Duodenal mucosa (tissue), 2 donors: ENCODE data around the gene THSD7A.

Experiments used
- H3K27ac ChIP-seq: one replicate; pipeline ENCODE4 v1.7.0; 2013; ENCODE audit warnings: low read depth, low read length
- H3K27me3 ChIP-seq, 2 donors: one replicate each; pipeline ENCODE4 v1.7.0; 2013; ENCODE audit warnings: low read length in 2 of 2, control low read depth in 1 of 2; ENCODE audit not compliant: insufficient read depth in 2 of 2, control insufficient read depth in 1 of 2
- H3K36me3 ChIP-seq, 2 donors: one replicate each; pipeline ENCODE4 v1.7.0; 2013; ENCODE audit warnings: low read length in 2 of 2, control low read depth in 1 of 2; ENCODE audit not compliant: insufficient read depth in 2 of 2, control insufficient read depth in 1 of 2
- H3K4me1 ChIP-seq, 2 donors: one replicate each; pipeline ENCODE4 v1.7.0; 2013; ENCODE audit warnings: low read length in 2 of 2, control low read depth in 1 of 2; ENCODE audit not compliant: insufficient read depth in 2 of 2, control insufficient read depth in 1 of 2
- H3K4me3 ChIP-seq, 2 donors: one replicate each; pipeline ENCODE4 v1.7.0; 2013; ENCODE audit warnings: low read length in 2 of 2, low read depth in 1 of 2
- H3K9ac ChIP-seq, 2 donors: one replicate each; pipeline ENCODE4 v1.7.0; 2013; ENCODE audit warnings: low read length in 2 of 2, low read depth in 1 of 2
- H3K9me3 ChIP-seq, 2 donors: one replicate each; pipeline ENCODE4 v1.7.0; 2013; ENCODE audit warnings: low read length in 2 of 2, control low read depth in 1 of 2; ENCODE audit not compliant: control insufficient read depth in 1 of 2

THSD7A gene

GRCh38 chr7:11743016-11743415, 89.0 kb downstream of the THSD7A start:
- no peaks in the 10 kb centered on the region for H3K4me1 ChIP-seq
- no peaks in the 10 kb centered on the region for H3K9me3 ChIP-seq
- no peak overlapping the region for H3K27ac ChIP-seq
- H3K36me3 ChIP-seq, result no peaks in the 10 kb centered on the region
- H3K27me3 ChIP-seq, result no peaks in the 10 kb centered on the region
- no peak overlapping the region for H3K9ac ChIP-seq
- H3K4me3 ChIP-seq, result no peak overlapping the region

GRCh38 chr7:11742496-11742895, 89.5 kb downstream of the THSD7A start:
- Histone ChIP-seq H3K9ac (no peak overlapping the region), H3K9me3 (no peaks in the 10 kb centered on the region)

GRCh38 chr7:11737723-11738122, 94.3 kb downstream of the THSD7A start:
- Histone ChIP-seq H3K4me1 (no peaks in the 10 kb centered on the region), H3K36me3 (no peaks in the 10 kb centered on the region), H3K27ac (no peak overlapping the region), H3K9ac (no peak overlapping the region), H3K4me3 (no peak overlapping the region), H3K9me3 (no peaks in the 10 kb centered on the region), H3K27me3 (no peaks in the 10 kb centered on the region)

More at GRCh38 chr7:11742496-11742895, 89.5 kb downstream of the THSD7A start:
- Histone ChIP-seq H3K4me1 (no peaks in the 10 kb centered on the region), H3K27me3 (no peaks in the 10 kb centered on the region), H3K4me3 (no peak overlapping the region), H3K27ac (no peak overlapping the region), H3K36me3 (no peaks in the 10 kb centered on the region)

GRCh38 chr7:11732207-11732606, 99.8 kb downstream of the THSD7A start:
- Histone ChIP-seq H3K27me3 (no peaks in the 10 kb centered on the region), H3K27ac (no peak overlapping the region), H3K9me3 (no peaks in the 10 kb centered on the region), H3K36me3 (no peaks in the 10 kb centered on the region), H3K4me3 (no peak overlapping the region), H3K4me1 (no peaks in the 10 kb centered on the region), H3K9ac (no peak overlapping the region)

- no peak overlapping the region for H3K9ac ChIP-seq
- no peak overlapping the region for H3K4me3 ChIP-seq
- no peaks in the 10 kb centered on the region for H3K9me3 ChIP-seq
- no peaks in the 10 kb centered on the region for H3K36me3 ChIP-seq
- H3K4me1 ChIP-seq, result no peaks in the 10 kb centered on the region
- no peak overlapping the region for H3K27ac ChIP-seq
- no peaks in the 10 kb centered on the region for H3K27me3 ChIP-seq
These were observed 101.3 kb downstream of the THSD7A start for GRCh38 chr7:11730725-11731124.

GRCh38 chr7:11727864-11728263, 104.1 kb downstream of the THSD7A start:
- Histone ChIP-seq H3K4me1 (no peaks in the 10 kb centered on the region), H3K9me3 (no peaks in the 10 kb centered on the region), H3K36me3 (no peaks in the 10 kb centered on the region), H3K4me3 (no peak overlapping the region), H3K27me3 (no peaks in the 10 kb centered on the region), H3K27ac (no peak overlapping the region), H3K9ac (no peak overlapping the region)

GRCh38 chr7:11726794-11727155, 105.2 kb downstream of the THSD7A start:
- no peaks in the 10 kb centered on the region for H3K27me3 ChIP-seq
- H3K9ac ChIP-seq, result no peak overlapping the region
- H3K9me3 ChIP-seq, result no peaks in the 10 kb centered on the region
- H3K4me1 ChIP-seq, result no peaks in the 10 kb centered on the region
- no peak overlapping the region for H3K4me3 ChIP-seq
- H3K36me3 ChIP-seq, result no peaks in the 10 kb centered on the region
- H3K27ac ChIP-seq, result no peak overlapping the region

- H3K27me3 ChIP-seq, result no peaks in the 10 kb centered on the region
These were observed 105.8 kb downstream of the THSD7A start for GRCh38 chr7:11726001-11726793.

GRCh38 chr7:11716185-11716584, 115.8 kb downstream of the THSD7A start:
- H3K27ac ChIP-seq, result no peak overlapping the region
- no peaks in the 10 kb centered on the region for H3K36me3 ChIP-seq
- H3K9me3 ChIP-seq, result no peaks in the 10 kb centered on the region

More at GRCh38 chr7:11726001-11726793, 105.8 kb downstream of the THSD7A start:
- Histone ChIP-seq H3K27ac (no peak overlapping the region), H3K9ac (no peak overlapping the region), H3K4me3 (no peak overlapping the region), H3K36me3 (no peaks in the 10 kb centered on the region), H3K9me3 (no peaks in the 10 kb centered on the region), H3K4me1 (no peaks in the 10 kb centered on the region)

GRCh38 chr7:11714676-11715075, 117.3 kb downstream of the THSD7A start:
- Histone ChIP-seq H3K9me3 (no peaks in the 10 kb centered on the region), H3K27ac (no peak overlapping the region), H3K4me1 (no peaks in the 10 kb centered on the region), H3K9ac (no peak overlapping the region), H3K36me3 (no peaks in the 10 kb centered on the region), H3K27me3 (no peaks in the 10 kb centered on the region), H3K4me3 (no peak overlapping the region)

More at GRCh38 chr7:11716185-11716584, 115.8 kb downstream of the THSD7A start:
- Histone ChIP-seq H3K9ac (no peak overlapping the region), H3K27me3 (no peaks in the 10 kb centered on the region), H3K4me3 (no peak overlapping the region), H3K4me1 (no peaks in the 10 kb centered on the region)
